Stimulated activated CD4-positive, alpha-beta T cell treated with anti-CD3 and anti-CD28 coated beads, Interleukin-15, amount 100 ng/mL, for 48 hours (primary cell): ENCODE results near the gene SERP2.

Experiments
- DNase-seq, 2 donors: peaks; one replicate each; pipeline ENCODE4 v3.0.0-alpha.2; 2020; ENCODE audit warnings: low read depth in 2 of 2

Gene SERP2

DNA sequence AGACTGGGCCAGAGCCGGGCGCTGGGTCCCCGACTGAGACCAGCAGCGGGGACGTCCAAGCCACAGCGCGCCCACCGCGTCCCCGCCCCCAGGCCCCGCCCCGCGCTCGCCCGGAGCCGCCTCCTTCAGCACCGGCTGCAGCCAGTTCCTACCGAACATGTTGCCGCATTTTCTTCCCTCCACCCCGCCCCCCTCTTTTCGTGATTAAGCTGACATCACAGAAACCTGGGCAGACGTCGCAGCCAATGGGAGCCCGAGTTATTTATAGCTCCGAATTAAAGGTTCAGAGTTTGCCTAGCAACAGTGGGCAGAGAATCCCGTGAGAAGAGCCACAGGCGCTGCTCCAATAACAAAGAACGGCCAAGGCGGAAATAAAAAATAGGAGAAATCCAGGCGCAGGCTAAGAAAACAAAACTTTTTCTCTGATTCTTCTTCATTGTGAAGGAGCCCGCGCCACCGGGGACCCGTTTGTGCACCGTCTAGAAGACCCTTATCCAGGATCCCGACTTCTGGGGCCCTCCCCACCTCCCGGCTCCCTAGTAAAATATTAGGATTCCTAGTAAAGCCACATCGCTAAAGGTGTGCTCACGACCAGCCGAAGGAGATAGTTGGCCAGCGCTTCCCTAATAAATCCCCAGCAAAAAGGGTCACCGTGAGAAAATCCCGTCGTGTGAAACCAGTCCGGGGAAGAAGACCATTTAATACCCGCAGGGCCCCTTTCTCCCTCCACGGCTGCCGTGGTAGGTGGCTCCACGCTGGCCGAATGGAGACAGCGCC lies 61.7 kb downstream of the SERP2 start:
- DNase-seq: peak; percentile 79 to 85

GRCh38 chr13:44435919-44436510 lies 62.4 kb downstream of the SERP2 start:
- no peak for DNase-seq

- DNase-seq: no peak
These were observed 63.1 kb downstream of the SERP2 start for GRCh38 chr13:44436589-44437337.

DNA sequence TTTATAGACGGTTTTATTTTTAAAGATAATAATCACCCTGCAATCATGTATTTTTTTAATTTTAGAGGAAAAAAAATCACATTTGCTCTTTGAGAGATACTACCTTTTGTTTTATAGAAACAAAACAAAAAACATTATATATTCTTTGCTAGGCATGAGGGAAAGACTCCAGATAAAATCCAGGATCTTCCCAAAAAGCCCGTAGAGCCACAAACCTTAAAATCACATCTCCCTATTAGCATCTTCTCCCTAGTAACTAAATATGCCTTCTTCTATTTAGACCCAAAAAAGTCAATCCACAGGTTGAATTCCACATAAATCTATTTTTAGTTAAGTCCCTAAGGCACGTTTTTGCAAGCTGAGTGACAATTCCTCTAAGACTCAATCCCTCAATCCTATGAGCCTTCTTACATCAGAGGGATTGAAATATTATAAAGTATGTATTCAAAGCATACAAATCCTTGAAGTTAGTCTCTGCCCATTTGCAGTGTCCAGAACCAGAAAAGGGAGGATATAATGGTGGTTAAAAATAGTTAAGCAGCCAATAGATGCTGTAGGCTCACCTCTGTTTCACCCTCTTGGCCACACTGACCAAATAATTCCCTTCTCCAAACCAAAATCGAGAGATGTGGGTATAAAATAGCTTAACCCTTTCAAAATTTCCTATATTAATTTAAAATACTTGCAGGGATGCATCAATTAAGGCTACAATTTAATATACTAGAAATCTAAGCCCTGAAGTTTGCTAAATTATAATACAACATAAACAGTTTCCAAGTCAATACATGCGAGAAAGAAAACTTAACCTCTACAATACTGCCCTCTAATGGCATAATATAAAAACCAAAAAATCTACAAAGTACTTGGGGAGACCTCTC lies 64.0 kb downstream of the SERP2 start:
- DNase-seq: no peak

DNA sequence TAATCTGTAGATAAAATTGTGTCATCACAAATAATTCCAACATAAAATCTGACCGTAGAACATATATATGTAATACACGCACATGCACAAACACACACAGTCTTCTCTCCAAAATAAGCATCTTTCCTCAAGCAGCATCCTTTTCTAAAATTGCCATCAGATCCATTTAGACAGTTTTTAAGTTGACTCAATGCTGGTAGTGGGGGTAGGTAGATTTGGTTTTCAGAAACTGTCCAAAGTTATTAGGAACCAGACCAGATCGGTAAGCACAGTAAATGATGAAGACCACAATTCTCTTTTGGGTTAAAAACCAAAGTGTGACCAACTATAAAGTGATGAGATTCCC lies 64.6 kb downstream of the SERP2 start:
- DNase-seq: no peak

DNA sequence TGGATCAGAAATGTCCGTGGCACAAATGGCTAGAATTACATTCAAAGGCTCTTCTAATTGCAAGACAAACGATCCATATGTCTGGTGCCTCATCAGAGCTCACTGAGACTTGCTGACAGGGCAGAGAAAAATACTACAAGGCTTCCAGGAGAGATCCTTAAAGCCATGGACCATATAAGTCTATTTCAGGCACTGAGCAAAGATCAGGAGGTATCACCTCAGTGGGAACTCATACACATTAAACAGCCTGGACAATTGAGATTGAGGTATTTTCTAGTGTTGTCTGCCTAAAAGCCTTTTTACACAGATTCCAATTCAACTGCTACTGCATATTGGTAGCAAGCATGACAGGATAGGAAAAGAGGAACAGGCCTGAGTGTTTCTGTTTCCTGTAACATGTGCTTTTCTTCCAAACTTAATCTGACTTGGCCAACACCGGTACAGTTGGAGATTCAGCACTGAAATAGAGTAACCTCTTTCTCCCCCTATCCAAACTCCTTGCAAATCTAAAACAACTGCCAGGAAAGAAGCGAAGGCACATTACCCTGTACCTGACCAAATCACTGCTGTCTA lies 65.9 kb downstream of the SERP2 start:
- DNase-seq: no peak

- no peak for DNase-seq
These were observed 66.5 kb downstream of the SERP2 start for GRCh38 chr13:44440046-44440608.
